Activated CD4-positive, alpha-beta T cell treated with anti-CD3 and anti-CD28 coated beads, Interleukin-2, Interleukin-4, amounts not matched to agents 100 ng/mL and 50 ng/mL, durations not matched to agents 16 hours and 8 hours (primary cell): ENCODE measurements around the gene PNMA3.
"Not testable (repeated sequence)": the region's sequence is repeated elsewhere in the genome, so short reads cannot be mapped to it uniquely, and the experiment has no call there.

ENCODE experiments used
- DNase-seq: peaks from one replicate; pipeline ENCODE4 v3.0.0-alpha.2; 2020; ENCODE audit warnings: low spot score

PNMA3 gene

GRCh38 chrX:153074262-153074899 is 18.1 kb downstream of the PNMA3 start:
- no peak for DNase-seq

- no peak for DNase-seq
Measured at GRCh38 chrX:153074935-153075334, 18.7 kb downstream of the PNMA3 start.

- DNase-seq, result no peak
Measured at GRCh38 chrX:153075366-153075765, 19.1 kb downstream of the PNMA3 start.

- not testable (repeated sequence) for DNase-seq
Measured at GRCh38 chrX:153077437-153078135, 21.3 kb downstream of the PNMA3 start.

- not testable (repeated sequence) for DNase-seq
Measured at GRCh38 chrX:153083238-153083923, 27.1 kb downstream of the PNMA3 start.

- no peak for DNase-seq
Measured at GRCh38 chrX:153102418-153102817, 46.1 kb downstream of the PNMA3 start.

- DNase-seq, result not testable (repeated sequence)
Measured at GRCh38 chrX:153104959-153105358, 48.7 kb downstream of the PNMA3 start.

- not testable (repeated sequence) for DNase-seq
Measured at GRCh38 chrX:153106092-153106801, 50.0 kb downstream of the PNMA3 start.
